ENCODE results near the gene SEMA4G. TPM values are rescaled to one million over a fixed set of nuclear protein-coding genes. Genes with fewer than 3 reads are reported as not detected.

Gene SEMA4G
- total RNA-seq, 2 donors from 2014 or later, result 2.4 to 2.7 TPM

DNA sequence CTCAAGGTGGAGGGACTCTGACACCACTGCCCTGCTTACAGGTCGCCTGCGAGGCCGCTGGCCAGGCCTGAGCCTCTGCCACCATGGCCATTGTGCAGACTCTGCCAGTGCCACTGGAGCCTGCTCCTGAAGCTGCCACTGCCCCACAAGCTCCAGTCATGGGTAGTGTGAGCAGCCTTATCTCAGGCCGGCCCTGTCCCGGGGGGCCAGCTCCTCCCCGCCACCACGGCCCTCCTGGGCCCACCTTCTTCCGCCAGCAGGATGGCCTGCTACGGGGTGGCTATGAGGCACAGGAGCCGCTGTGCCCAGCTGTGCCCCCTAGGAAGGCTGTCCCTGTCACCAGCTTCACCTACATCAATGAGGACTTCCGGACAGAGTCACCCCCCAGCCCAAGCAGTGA is 33.2 kb downstream of the SEMA4G start:
- no peak for ATAC-seq
- DNase-seq, result no peak
- intact Hi-C loops (cut with DNase I), result no loop called here

DNA sequence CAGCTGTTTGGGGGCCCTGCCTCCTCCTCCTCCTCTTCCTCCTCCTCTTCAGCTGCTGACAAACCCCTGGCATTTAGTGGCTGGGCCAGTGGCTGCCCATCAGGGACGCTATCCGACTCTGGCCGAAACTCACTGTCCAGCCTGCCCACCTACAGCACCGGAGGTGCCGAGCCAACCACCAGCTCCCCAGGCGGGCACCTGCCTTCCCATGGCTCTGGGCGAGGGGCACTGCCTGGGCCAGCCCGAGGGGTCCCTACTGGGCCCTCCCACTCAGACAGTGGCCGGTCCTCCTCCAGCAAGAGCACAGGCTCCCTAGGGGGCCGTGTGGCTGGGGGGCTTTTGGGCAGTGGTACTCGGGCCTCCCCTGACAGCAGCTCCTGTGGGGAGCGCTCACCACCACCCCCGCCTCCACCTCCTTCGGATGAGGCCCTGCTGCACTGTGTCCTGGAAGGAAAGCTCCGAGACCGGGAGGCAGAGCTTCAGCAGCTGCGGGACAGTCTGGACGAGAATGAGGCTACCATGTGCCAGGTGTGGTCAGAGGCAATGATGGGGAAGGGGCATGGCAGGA is 34.4 kb downstream of the SEMA4G start:
- DNase-seq (peak; percentile 14), ATAC-seq (no peak)
- intact Hi-C loops (cut with DNase I), result no loop called here

DNA sequence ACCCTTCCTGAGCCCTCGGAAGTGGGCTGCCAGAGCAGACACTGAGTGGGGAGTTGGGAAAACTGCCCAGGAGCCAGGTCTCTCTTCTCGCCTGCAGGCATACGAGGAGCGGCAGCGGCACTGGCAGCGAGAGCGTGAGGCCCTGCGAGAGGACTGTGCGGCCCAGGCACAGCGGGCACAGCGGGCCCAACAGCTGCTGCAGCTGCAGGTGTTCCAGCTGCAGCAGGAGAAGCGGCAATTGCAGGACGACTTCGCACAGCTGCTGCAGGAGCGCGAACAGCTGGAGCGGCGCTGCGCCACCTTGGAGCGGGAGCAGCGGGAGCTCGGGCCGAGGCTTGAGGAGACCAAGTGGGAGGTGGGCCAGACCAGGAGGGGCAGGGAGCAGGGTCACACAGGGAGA is 36.1 kb downstream of the SEMA4G start:
- intact Hi-C loops (cut with DNase I), result no loop called here
- DNase-seq (no peak), ATAC-seq (no peak)

DNA sequence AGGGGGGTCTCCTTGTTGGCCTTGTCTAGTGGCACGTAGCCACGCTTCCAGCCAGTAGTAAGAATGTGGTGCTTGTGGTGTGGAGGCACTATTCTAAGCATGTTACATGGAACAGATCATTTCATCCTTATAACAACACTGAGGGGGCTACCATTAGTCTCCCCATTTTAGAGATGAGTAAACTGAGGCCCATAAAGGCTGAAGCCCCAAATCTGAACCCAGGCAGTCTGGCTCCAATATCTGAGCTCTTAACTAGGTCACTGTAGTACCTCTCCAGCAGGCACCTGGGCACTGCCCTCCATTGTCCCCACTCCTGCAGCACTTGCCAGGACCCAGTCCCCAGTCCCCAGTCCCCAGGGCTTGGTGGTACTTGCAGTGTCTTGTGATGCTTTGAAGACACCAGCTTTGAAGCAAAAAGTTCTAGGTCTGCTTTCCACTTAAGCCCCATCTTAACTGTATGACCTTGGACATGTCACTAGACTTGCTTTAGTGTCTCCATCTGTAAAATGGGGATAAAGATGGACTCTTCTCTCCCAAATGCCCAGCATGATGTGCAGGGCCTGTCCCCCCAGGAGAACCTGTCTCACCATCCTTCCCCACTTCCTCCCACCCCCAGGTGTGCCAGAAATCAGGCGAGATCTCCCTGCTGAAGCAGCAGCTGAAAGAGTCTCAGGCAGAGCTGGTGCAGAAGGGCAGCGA is 36.7 kb downstream of the SEMA4G start:
- intact Hi-C loops (cut with DNase I), result no loop called here
- DNase-seq (no peak), ATAC-seq (no peak)

DNA sequence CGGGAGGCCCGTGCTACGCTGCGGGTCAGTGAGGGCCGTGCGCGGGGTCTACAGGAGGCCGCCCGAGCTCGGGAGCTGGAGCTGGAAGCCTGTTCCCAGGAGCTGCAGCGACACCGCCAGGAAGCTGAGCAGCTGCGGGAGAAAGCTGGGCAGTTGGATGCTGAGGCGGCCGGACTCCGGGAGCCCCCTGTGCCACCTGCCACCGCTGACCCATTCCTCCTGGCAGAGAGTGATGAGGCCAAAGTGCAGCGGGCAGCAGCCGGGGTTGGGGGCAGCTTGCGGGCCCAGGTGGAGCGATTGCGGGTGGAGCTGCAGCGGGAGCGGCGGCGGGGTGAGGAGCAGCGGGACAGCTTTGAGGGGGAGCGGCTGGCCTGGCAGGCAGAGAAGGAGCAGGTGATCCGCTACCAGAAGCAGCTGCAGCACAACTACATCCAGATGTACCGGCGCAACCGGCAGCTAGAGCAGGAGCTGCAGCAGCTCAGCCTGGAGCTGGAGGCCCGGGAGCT is 37.3 kb downstream of the SEMA4G start:
- ATAC-seq (no peak), DNase-seq (no peak)
- intact Hi-C loops (cut with DNase I), result no loop called here

DNA sequence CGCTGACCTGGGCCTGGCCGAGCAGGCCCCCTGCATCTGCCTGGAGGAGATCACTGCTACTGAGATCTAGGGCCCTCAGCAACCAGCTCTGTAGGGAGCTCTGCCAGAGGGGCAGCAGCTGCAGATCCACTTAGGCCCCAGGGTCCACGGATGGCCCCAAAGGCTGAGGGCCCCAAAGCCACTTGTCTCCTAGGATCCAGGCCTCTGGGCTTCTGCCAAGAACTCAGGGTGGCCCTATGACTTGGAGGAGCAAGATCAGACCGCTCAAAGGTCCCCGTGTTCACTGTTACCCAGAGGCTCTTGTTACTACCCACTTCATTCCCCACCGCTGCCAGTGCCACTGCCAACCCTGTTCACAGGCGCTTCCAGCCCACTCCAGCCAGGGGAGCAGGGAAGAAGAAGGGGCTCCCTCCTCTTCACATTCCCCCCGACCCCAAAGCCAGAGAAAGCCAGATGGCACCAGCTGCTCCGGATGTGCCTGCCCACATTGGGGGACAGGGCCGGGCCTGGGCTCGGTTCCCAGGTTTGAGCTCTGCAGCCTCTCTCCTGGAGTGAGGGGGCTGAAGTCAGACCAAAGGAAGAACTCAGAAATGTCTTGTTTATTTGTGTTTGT is 37.9 kb downstream of the SEMA4G start:
- ATAC-seq, result peak; percentile 34 to 42
- DNase-seq, result no peak
- intact Hi-C loops (cut with DNase I), result no loop called here

DNA sequence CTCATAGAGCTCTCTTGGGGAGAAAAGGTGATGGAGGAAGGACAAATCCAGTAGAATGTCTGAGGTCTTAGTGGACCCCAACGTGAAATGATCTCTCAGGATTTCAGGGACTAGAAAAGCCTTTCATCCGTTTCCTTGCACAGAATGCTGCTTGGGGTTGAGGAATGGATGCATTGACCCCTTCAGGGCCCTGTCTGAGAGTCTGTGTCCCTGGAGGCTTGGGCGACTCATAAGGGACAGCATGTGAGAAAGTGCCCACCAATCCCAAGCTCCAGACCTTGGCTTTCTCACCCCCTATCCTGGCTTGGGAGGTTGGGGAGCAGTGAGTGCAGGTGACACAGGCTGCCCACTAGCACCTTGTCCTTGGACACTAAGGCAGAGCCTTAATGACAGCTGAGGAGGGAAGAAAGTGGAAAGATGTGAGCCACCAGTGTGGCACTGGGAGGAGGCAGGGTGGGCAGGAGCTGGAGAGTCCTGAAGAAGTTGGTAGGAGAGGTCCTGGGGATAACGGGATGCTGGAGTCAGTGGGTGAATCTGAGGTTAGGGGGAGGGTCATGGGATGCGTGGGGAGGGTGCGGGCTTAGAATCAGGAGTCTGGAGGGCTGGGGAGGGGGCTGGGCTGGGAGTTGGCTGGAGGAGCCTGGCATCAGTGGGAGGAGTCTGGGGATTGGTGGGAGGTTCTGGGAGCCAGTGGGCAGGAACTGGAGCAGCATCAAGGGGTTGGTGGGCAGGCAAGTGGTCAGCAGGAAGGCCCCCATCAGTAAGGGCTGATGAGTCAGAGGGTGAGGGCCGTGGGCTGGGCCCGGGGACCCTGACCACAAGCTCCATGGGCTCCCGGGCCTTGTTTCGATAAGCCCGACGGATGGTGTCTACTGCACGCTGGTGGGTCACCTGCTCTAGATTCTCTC is 38.9 kb downstream of the SEMA4G start:
- DNase-seq (no peak), ATAC-seq (no peak)
- intact Hi-C loops (cut with DNase I), result no loop called here

DNA sequence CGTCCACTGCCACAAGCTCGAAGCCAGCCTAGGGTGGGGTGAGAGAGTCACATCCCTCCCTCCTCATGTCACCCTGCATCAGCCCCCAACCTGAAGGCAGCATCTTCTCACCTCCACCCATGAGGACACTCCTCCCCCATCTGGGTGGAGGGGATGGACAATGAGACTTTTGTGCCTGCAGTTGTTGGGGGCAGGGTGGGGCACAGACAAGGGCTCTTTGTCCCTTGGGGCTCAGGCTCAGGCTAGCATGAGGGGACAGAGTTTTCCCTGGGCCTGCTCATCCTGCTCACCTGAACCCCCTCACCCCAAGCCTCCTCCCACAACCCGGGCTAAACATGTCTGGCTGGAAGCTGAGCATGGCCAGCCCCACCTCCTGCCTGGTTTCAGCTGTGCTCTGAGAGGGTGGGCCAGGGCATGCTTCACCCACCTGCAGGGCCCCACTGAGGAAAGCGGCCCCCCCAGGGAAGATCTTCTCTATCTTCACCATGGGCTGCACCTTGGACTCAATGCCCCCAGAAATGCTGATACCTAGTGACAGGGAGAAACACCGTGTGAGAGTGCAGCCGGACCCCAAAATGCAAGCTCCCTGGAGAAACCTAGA is 39.6 kb downstream of the SEMA4G start:
- intact Hi-C loops (cut with DNase I), result no loop called here
- DNase-seq (no peak), ATAC-seq (no peak)

DNA sequence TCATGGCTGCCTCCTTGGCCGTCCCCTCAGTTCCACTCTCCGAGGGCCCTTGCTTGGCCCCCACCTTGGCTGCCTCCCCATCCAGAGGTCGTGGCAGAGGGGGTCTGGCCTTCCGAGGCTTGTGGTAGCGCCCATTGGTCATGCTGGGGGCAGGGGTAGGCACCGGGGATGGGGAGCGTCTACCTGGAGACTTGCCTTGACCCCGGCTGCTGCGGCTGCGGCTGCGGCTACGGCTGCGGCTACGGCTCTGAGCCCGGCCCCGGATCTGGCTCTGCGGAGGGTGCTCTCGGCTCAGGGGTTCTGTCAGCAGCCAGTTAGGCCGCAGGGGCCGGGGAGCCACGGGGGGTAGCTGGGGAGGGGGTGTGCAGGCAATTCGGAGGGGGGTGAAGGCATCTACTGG is 41.0 kb downstream of the SEMA4G start:
- ATAC-seq (no peak), DNase-seq (no peak)
- intact Hi-C loops (cut with DNase I), result no loop called here

DNA sequence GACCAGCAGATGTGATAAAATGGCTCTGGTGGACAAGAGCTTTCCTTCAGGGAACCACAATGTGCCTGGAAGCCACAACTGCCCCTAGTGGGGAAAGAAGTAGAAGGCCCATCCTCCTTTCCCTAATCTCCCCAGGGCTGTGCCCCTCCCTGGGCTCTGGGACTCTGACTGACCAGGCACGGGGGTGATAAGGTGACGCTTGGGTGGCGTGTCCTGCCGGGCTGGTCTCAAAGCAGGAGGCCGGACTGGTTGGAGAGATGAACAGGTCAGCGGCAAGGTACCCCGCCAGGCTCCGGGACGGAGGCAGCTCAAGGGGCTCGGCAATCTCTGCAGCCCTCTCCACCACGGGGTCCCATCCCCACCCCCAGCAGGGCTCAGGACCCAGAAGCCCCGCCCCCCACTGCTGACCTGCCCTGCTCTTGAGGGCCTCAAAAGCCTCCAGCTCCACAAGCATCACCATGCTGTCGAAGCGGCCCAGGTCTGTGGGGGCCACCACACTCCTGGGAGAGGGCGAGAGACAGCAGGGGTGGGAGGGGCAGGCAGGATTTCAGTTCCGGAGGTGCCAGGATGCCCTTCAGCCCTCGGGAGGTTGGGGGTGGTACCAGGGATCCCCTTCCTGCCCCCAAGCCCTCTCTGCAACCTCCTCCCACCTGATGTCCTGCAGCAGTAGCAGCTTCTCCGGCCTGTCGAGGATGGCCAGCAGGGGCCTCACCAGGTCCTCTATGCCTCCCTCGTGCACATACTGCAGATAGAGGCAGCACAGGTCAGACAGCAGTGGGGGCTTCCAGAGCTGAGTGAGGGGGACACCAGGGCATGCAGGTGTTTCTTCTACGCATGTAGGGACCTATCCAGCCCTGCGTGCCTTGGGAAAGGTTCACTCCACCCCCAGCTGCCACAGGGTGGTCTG is 42.5 kb downstream of the SEMA4G start:
- intact Hi-C loops (cut with DNase I), result loop anchor here in 1 of 2 donors (2.0 kb wide), 1 partner anchor 43 kb away; the partner anchor contains the start of gene SEMA4G

DNA sequence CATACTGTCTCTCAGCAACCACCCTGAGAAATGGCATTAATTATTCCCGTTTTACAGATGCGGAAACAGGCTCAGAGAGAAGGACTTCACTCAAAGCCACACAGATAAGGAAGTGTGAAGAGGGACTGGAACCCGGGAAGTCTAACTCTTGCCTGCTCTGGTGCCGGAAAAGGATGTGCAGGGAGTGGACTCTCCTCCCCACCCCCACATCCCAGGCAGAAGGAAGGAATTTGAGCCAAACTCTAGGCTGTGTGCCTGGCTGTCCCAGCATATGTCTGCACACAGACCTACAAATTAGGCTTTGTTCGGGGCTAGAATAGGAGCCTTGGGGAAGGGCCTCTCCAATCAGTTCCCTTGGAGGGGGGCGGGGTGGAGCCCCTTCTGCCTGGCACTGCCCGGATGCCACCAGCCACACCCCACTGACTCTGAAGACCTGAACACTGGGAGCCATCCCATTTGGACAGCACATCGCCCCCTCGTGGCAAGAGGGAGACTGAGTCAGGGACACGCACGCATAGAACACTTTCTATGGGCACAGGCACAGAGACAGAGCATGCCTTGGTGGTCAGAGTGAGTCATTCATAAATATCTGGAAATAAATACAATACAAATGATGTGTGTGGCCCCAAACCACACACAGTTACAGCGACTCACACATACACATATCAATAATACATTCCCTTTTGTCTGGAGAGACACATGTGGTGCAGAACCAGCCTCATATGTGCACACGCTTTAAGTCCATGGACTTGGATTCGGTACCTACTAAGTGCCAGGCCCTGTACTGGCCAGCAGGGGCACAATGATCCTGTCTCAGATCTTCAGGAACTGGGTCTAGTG is 43.4 kb downstream of the SEMA4G start:
- intact Hi-C loops (cut with DNase I), result loop anchor here in 1 of 2 donors (1.0 to 2.0 kb wide), 2 partner anchors 15 to 44 kb away; partner anchors contain the start of gene SEMA4G
- peak; percentile 91 for DNase-seq
- ATAC-seq, result peak; percentile 87 to 88

More for the DNA sequence above, 42.5 kb downstream of the SEMA4G start:
- ATAC-seq (no peak), DNase-seq (peak; percentile 29)

DNA sequence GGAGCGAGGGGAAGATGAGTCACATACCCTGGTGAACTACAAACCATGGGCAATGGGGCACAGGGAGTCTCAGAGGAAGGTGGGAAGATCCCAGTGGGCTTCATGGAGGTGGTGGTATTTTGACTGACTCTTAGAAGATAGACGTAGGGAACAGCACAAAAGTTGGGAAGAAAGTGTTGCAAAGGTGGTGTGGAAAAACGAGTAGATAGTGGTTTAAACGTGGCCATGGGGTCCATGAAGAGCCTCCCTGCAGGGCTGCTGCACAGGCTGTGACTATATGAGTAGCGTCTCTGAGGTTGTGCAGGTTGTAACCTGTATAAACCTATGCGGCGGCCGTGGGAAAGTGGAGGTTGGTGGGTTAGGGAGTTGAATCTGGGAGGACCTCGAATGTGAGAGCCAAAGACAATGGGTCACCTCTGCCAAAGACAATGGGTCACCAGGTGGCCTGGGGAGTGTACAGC is 44.1 kb downstream of the SEMA4G start:
- ATAC-seq (no peak), DNase-seq (no peak)
- intact Hi-C loops (cut with DNase I), result loop anchor here in 1 of 2 donors (1.0 to 2.0 kb wide), 2 partner anchors 16 to 45 kb away; partner anchors contain the start of gene SEMA4G

DNA sequence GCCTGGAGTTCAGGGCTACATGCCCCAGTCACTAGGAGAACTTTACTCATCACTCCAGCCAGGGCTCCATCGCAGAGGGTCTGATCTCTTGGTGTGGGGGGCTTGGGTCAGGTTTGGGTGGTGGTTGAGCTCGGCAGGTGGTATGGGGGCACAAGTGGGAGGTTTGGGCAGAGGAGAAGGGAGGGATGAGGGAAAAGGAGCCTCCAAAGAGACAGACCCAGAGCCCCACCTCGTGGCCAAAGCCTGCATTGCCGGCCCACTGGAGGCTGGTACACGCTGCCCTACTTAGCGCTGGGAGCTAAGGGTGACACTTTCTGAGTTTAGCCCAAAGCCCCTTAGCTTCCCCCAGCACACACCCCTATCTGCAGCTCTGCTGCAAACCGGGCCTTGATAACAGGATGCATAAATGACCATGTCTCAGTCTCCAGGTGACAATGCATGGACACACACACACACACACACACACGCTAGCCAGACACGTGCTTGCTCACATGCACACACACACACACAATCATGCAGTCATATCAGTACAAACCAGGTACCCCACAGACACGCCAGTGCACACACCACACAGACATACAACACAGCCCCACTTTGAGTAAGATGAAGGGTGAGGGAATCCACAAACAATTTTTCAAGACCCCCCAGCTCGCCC is 45.1 kb downstream of the SEMA4G start:
- intact Hi-C loops (cut with DNase I), result loop anchor here in 1 of 2 donors (1.0 kb wide), 1 partner anchor 20 kb away; no protein-coding TSS in a partner anchor
- peak; percentile 86 for DNase-seq
- peak; percentile 67 to 76 for ATAC-seq

DNA sequence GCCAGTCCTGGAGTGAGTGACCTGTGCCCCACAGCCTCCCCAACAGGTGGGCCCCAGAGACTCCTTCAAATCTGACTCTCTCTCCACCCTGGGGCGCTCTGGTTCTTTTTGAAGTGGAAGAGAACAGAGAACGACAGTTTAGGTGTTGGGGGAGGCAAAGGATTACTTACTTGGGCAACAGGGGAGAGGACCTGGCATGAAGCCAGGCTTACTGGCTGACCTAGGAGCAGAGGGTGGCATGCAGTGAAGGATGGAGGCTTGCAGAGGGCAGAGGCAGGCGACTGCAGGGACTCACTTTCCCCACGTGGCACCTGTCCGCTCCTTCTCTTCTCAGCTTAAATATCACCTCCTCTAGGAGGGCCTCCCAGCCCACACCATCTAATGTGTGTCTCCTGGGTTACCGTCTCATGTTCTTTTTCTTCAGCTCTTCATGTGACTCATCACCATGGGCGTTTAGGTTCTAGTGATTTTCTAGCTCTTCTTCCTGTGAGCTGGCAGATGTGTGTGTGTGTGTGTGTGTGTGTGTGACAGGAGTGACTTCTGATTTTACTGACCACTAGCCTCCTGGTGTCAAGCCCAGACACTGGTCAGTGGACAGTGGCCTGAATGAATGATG is 45.8 kb downstream of the SEMA4G start:
- intact Hi-C loops (cut with DNase I), result loop anchor here in 1 of 2 donors (1.0 kb wide), 1 partner anchor 21 kb away; no protein-coding TSS in a partner anchor
- no peak for DNase-seq
- ATAC-seq, result no peak

DNA sequence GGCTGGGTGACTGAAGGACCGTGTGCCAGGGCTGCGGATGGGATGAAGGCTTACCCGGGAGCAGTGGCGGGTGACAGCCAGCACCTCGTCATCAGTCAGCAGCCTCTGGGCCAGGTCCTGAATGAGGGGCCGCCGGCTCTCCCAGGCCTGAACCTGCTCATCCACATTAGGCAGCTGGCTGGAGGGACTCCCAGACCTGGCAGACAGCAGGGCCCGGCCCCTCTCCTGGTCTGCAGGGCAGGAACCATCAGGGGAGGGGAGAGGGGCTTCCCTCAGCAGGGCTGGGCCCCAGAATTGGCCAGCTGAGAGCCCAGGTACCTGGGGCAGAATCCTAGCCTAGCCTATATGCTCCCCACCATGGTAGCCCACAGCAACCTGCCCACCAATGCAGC is 46.3 kb downstream of the SEMA4G start:
- intact Hi-C loops (cut with DNase I), result no loop called here
- DNase-seq, result no peak
- ATAC-seq, result no peak

DNA sequence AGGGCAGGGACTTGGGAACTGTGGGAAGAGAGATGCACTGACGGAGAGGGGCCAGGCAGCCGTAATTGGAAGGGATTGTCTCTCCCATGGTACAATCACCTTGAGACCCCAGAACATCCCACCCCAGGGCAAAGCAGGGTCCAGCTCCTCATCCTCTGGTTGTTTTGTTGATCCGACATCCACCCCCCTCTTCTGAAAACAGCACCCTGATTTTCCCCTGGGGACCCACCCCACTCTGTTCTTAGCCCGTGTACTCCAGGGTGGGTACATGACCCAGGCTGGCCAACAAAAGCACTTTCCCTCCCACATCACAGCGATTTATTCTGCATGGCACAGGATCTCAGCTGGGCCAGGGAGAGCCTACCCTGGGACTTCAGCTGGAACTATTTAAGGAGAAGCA is 47.5 kb downstream of the SEMA4G start:
- intact Hi-C loops (cut with DNase I), result no loop called here
- ATAC-seq (no peak), DNase-seq (no peak)
